HG03442 (cell line): ENCODE results near the gene MRPL39.

Experiments
- ATAC-seq: cut with Tn5 transposase; IDR thresholded peaks from one replicate; pipeline ENCODE4 v1.9.1; 2021; ENCODE audit warnings: mild to moderate bottlenecking, moderate library complexity; ENCODE audit not compliant: unreplicated experiment

MRPL39 gene

GRCh38 chr21:25615880-25616279 lies 8.6 kb upstream of the MRPL39 start:
- ATAC-seq = no peak

DNA sequence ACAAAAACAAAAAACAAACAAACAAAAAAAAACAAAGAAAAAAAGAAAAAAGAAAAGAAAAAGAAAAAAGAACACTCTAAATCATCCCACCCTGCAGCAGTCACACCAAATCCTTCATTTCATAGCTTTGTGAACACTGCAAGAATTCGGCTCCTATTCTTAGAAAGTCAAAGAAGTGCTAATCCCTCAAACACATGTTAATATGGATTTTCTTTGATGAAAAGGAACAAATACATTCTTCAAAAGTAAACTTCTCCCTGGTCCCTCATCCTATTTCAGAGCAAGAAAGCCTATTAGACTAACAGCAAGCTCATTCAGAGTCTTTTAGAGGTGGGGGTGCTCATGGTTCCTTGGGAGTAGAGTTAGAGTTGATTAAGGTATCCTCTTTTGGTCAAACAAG lies 7.2 kb upstream of the MRPL39 start:
- no peak for ATAC-seq

GRCh38 chr21:25608044-25608737 lies 910 bp upstream of the MRPL39 start:
- ATAC-seq = peak; percentile 75

DNA sequence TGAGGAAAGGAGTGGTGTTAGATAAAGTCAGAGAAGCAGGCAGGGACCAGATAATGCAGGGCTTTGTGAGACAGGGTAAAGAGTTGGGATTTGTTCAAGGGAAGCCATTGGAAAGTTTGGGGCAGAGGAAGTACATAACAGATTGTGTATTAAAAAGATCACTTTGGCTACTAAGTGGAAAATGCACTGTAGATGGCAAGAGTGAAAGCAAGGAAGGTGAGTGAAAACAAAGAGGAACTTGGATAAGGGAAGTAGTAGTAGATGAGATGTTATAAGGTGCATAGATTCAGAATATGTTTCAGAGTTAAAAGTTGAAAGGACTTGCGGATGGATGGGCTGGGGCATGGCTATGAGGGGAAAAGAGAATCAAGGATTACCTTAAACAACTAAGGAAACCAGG lies 17.4 kb downstream of the MRPL39 start:
- no peak for ATAC-seq

DNA sequence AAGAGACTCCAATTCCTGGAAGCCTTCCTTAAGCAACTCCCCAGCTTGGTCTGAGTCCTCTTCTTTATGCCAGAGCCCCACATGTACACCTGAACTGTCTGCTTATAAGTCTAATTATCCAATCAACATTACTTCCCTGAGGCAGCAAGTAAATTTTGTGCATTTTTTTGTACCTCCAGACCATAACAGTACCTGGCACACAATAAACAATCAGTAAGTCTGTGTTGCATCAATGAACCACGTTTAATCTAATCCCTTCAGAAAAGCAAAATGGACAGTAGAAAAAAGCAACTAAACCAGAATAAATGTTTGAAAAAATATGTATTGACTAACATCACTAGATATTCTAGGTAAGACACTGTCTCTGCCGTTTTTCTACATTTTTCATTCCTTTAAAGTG lies 20.5 kb downstream of the MRPL39 start:
- ATAC-seq = no peak

DNA sequence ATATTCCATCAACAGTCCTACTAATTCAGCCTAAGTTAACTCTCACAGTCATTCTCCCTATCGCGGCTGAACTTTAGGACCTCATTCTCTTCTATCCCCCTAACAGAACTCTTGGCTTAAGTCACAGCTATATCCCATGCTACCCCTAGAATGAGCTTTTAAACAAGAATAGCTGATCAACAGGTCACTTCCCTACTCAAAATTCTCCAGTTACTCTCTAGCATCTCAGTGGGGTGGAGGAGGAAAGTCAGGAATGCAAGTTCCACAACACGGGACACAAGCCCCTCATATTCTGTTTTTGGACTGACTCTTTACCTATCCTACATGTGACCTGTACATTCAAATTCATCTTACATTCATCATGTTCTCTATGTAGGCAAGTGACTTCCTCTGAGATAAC lies 21.0 kb downstream of the MRPL39 start:
- ATAC-seq = no peak

DNA sequence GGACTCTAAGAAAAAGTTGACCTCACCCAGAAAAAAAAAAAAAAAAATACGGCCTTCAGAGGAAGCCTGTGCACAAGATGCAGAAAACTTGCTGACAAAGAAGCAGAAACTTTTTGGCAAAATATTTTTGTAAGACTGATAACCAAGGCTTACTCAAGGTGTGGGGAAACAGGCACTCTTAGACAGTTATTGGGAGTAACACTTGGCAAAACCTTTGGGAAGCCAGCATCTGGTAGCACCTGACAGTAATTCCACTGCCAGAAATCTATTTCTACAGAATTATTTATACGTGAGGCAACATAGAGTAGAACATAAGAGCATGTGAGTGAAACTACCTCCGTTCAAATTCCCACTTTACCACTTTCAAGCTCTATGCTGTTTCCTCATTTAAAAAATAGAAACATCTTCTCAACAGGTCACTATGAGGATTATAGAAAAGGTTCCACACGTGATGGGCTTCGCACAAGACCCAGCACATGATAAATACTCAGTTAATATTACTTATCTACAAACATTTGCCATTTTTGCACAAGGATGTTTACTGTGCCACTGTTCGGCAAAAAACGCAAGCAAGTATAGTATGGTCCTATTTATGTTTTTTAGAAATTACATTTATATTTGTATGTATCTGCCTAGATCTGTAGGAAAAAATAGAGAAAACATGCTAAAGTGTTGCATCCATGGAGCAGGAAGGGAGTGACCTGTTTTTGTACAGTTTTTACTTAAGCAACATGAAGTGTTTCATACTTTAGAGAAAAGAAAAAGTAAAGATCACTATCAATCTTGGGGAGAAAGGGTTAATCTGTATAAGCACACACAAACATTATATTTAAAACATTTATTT lies 22.2 kb downstream of the MRPL39 start:
- no peak for ATAC-seq

DNA sequence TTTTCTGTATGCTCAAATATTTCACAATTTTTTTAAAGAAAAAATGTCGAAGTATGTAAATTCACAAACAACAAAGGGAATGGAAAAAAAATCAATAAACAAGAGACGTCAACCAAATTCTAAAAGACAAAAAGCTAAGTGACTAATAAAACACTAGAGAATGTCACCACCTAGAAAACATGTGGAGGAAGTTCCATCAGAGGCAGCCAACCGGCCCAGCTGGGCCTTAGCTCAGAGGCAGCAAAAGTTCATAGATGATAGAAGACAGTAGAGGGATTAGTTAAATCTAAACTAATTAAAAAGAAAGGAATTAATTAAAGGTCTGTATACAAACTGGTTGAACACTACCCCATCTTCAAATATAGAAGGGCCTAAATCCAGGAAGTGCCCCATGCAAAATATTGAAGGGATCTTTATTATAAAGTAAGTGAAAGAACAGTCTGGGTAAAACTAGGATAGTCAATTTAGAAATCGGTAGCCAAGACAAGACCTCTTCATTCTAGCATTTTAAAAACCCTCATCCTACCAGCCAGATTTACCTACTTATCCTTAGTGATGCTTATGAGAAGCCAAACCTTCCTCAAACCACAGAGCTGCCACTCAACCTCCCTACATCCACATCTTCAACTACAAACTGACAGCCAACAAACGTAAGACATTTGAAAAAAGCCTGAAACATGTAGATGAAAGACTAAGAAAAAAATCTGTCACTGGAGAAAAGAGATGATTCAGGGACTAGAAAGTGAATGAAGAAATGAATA lies 23.7 kb downstream of the MRPL39 start:
- no peak for ATAC-seq

- ATAC-seq = no peak
These were observed 24.4 kb downstream of the MRPL39 start for GRCh38 chr21:25582888-25583287.

- no peak for ATAC-seq
These were observed 25.0 kb downstream of the MRPL39 start for GRCh38 chr21:25582164-25582790.

DNA sequence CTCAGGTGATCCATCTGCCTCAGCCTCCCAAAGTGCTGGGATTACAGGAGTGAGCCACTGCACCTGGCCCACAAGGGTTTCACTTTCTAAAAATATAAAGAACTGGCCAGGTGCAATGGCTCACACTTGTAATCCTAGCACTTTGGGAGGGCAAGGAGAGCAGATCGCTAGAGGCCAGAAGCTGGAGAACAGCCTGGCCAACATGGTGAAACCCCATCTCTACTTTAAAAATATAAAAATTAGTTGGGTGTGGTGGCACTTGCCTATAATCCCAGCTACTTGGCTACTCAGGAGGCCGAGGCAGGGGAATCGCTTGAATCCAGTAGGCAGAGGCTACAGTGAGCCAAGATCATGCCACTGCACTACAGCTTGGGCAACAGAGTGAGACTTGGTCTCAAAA lies 25.7 kb downstream of the MRPL39 start:
- no peak for ATAC-seq

DNA sequence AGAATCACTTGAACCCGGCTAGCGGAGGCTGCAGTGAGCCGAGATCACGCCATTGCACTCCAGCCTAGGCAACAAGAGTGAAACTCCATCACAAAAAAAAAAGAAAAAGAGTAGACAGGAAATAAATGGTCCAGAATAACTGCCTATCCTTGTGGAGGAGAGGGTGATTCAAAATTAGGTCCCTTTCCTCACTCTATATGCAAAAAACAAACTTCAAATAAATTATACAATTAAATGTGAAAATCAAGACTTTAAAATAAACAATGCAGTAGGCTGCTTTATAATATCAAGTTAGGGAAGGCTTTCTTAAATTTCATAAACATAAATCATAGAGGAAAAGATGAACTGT lies 26.4 kb downstream of the MRPL39 start:
- ATAC-seq = no peak

GRCh38 chr21:25579226-25580013 lies 27.9 kb downstream of the MRPL39 start:
- ATAC-seq = no peak

GRCh38 chr21:25578056-25578961 lies 29.0 kb downstream of the MRPL39 start:
- peak; percentile 30 for ATAC-seq

- peak; percentile 7 for ATAC-seq
These were observed 29.7 kb downstream of the MRPL39 start for GRCh38 chr21:25577424-25578055.

DNA sequence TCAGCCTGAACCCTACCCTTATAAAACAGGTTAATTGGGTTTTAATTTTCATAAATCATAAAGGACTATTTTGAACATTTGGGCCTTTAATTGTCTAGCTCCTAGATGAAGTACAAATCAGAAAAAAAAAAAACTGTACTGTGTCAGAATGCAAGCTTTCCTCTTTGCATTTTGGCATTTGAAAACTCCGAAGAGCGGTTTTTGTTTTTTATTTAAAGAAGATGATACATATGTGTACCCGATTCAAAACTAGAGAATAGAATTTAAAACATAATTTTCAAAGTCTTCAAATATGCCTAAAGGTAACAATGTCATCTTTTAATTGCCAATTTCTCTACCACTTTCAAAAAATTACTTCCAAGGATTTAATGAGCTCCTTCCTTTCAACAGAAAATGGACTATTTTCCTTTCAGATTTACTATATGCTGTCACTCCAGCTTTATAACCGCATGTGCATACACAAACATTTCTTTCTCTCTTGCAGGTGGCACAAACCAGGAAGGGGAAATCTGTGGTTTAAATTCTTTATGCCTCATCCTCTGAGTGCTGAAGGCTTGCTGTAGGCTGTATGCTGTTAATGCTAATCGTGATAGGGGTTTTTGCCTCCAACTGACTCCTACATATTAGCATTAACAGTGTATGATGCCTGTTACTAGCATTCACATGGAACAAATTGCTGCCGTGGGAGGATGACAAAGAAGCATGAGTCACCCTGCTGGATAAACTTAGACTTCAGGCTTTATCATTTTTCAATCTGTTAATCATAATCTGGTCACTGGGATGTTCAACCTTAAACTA lies 33.7 kb downstream of the MRPL39 start:
- ATAC-seq = peak; percentile 25

- ATAC-seq = peak; percentile 46
These were observed 34.4 kb downstream of the MRPL39 start for GRCh38 chr21:25572861-25573310.

GRCh38 chr21:25571726-25572121 lies 35.6 kb downstream of the MRPL39 start:
- ATAC-seq = no peak
